ENCODE results near the gene CATSPERD. TPM values are rescaled to one million over a fixed set of nuclear protein-coding genes. Genes with fewer than 3 reads are reported as not detected.
A peak's percentile ranks its signal among the peaks of the same experiment; 100 is the strongest.

Gene CATSPERD
- total and polyA plus RNA-seq, 9 of the 15 experiments (the other 6 are each of a cell fraction or from before 2014, with no cell fraction given) = not detected

GRCh38 chr19:5719961-5720790, at the start of gene CATSPERD, which contains the start of gene LONP1 (continued):
- TF ChIP-seq ZNF407 (IDR thresholded peaks at IDR 0.05; ENCODE audit: low read depth) (no peak), NR2F6 (CRISPR knock-in tag; IDR thresholded peaks at IDR 0.05) (no peak), NCOA2 (IDR thresholded peaks at IDR 0.05; ENCODE audit: partially characterized antibody in 2 of 2) (no peak), CCNT2 (IDR thresholded peaks at IDR 0.05; ENCODE audit: borderline replicate concordance, extremely low read depth, insufficient read length, low read depth, low read length) (peak; percentile 88), CREM (IDR thresholded peaks at IDR 0.05; ENCODE audit: low read depth) (peak; percentile 99), CEBPB (tag; IDR thresholded peaks at IDR 0.05) (no peak), HDGF (IDR thresholded peaks at IDR 0.05) (no peak), RBM22 (IDR thresholded peaks at IDR 0.05; ENCODE audit: low read depth, low read length, poor library complexity, severe bottlenecking) (peak; percentile 91), SIX5 (IDR thresholded peaks at IDR 0.05; ENCODE audit: borderline replicate concordance in 1 of 2, insufficient read depth in 1 of 2, low read depth in 1 of 2, low read length in 2 of 2) (peak; percentile 23 to 33; a peak in 1 of 4 replicates), ZBTB49 (CRISPR knock-in tag; IDR thresholded peaks at IDR 0.05; ENCODE audit: borderline replicate concordance) (no peak), L3MBTL2 (IDR thresholded peaks at IDR 0.05) (peak; percentile 91; the same call in 1 of the 2 replicates), HDAC3 (IDR thresholded peaks at IDR 0.05; ENCODE audit: borderline replicate concordance, partially characterized antibody) (no peak), TARDBP (IDR thresholded peaks at IDR 0.05) (no peak), BHLHE40 (IDR thresholded peaks at IDR 0.05; ENCODE audit: low read length) (peak; percentile 100), GABPA (tag; conservative IDR thresholded peaks at IDR 0.05; ENCODE audit: low read depth) (peak; percentile 99), SIN3A (IDR thresholded peaks at IDR 0.05; ENCODE audit: borderline replicate concordance in 2 of 2, control insufficient read depth in 1 of 2, low read depth in 2 of 2, low read length in 2 of 2) (peak; percentile 77 to 96; a peak in 3 of 4 replicates), POLR2A (conservative IDR thresholded peaks at IDR 0.05) (peak; percentile 87), HDAC6 (IDR thresholded peaks at IDR 0.05; ENCODE audit: low read depth, low read length) (no peak)

All from K562 (cell line).